Cardiac muscle cell (in vitro differentiated cells and primary cell): ENCODE measurements around the gene SLC25A43. TPM values are rescaled to one million over a fixed set of nuclear protein-coding genes. Genes with fewer than 3 reads are reported as not detected.
"Not testable (repeated sequence)": the region's sequence is repeated elsewhere in the genome, so short reads cannot be mapped to it uniquely, and the experiment has no call there.

Source experiments
- DNase-seq, 2 donors: peaks; one replicate each; pipeline versions ENCODE4 v3.0.0 to v3.0.0-alpha.2; 2010 to 2017; ENCODE audit warnings: low read depth in 1 of 2, low spot score in 1 of 2
- H3K27ac ChIP-seq: fragments of 200-600 bp; sonication (generic); 2 replicates; pipeline ENCODE4 v1.5.1; 2016
- H3K27me3 ChIP-seq: fragments of 200-600 bp; sonication (generic); 2 replicates; pipeline ENCODE4 v1.6.0; 2016; ENCODE audit warnings: control low read depth
- H3K36me3 ChIP-seq: fragments of 200-600 bp; sonication (generic); 2 replicates; pipeline ENCODE4 v1.5.1; 2016; ENCODE audit warnings: control low read depth
- H3K4me1 ChIP-seq: fragments of 200-600 bp; sonication (generic); 2 replicates; pipeline ENCODE4 v1.8.1; 2017; ENCODE audit warnings: low read depth, mild to moderate bottlenecking, mixed run types
- H3K4me3 ChIP-seq: fragments of 200-600 bp; sonication (generic); 2 replicates; pipeline ENCODE4 v1.5.1; 2016; ENCODE audit warnings: mild to moderate bottlenecking
- H3K9me3 ChIP-seq: fragments of 200-600 bp; sonication (generic); 2 replicates; pipeline ENCODE4 v1.5.1; 2017; ENCODE audit warnings: low read depth, mild to moderate bottlenecking, control low read depth
- CTCF ChIP-seq: IDR thresholded peaks from 2 replicates; pipeline ENCODE4 v1.5.1; 2012; ENCODE audit warnings: low read depth, mild to moderate bottlenecking, low read length
- polyA plus RNA-seq: library from polyadenylated mRNA; unstranded; fragments of >200 nt; fragmentation: Nextera tagmentation; extraction: Ambion mirVana; gene quantifications from 2 replicates; pipeline ENCODE4 v1.2.1, GENCODE V29; 2016
- total RNA-seq: library from RNA; depleted of rRNA; stranded (reverse); fragments of >200 nt; gene quantifications from 2 replicates; pipeline ENCODE4 v1.2.3, GENCODE V29; 2016

Gene SLC25A43
- total and polyA plus RNA-seq, 2 experiments from 2014 or later, result 3.0 to 3.5 TPM

- Histone ChIP-seq H3K9me3 (no peaks in the 10 kb centered on the region), H3K27ac (no peak overlapping the region), H3K4me1 (peaks cover 4% of the 10 kb centered on the region), H3K4me3 (no peak overlapping the region), H3K36me3 (no peaks in the 10 kb centered on the region), H3K27me3 (no peaks in the 10 kb centered on the region)
- DNase-seq, result no peak
- TF ChIP-seq CTCF, result no peak
These were observed 80.7 kb downstream of the SLC25A43 start for GRCh38 chrX:119479845-119480244.

GRCh38 chrX:119481323-119481801 lies 82.2 kb downstream of the SLC25A43 start:
- Histone ChIP-seq H3K27ac (no peak overlapping the region), H3K4me3 (no peak overlapping the region), H3K9me3 (no peaks in the 10 kb centered on the region), H3K36me3 (no peaks in the 10 kb centered on the region), H3K27me3 (no peaks in the 10 kb centered on the region), H3K4me1 (peaks cover 4% of the 10 kb centered on the region)
- TF ChIP-seq CTCF, result no peak
- peak in 1 of 2 donors; percentile 44 for DNase-seq

- Histone ChIP-seq H3K36me3 (no peaks in the 10 kb centered on the region), H3K27me3 (no peaks in the 10 kb centered on the region), H3K4me1 (peaks cover 4% of the 10 kb centered on the region), H3K27ac (no peak overlapping the region), H3K9me3 (no peaks in the 10 kb centered on the region), H3K4me3 (peak overlapping the region; percentile 20)
- TF ChIP-seq CTCF, result no peak
- no peak for DNase-seq
These were observed 82.9 kb downstream of the SLC25A43 start for GRCh38 chrX:119482041-119482440.

- Histone ChIP-seq H3K4me1 (peaks cover 4% of the 10 kb centered on the region), H3K27me3 (no peaks in the 10 kb centered on the region), H3K36me3 (no peaks in the 10 kb centered on the region), H3K27ac (no peak overlapping the region), H3K4me3 (peak overlapping the region; percentile 20), H3K9me3 (no peaks in the 10 kb centered on the region)
- peak; percentile 53 to 68 for DNase-seq
- TF ChIP-seq CTCF, result peak; percentile 67
These were observed 83.6 kb downstream of the SLC25A43 start for GRCh38 chrX:119482481-119483480.

GRCh38 chrX:119486745-119487144 lies 87.6 kb downstream of the SLC25A43 start:
- DNase-seq, result no peak
- Histone ChIP-seq H3K4me3 (no peak overlapping the region), H3K36me3 (no peaks in the 10 kb centered on the region), H3K27ac (no peak overlapping the region), H3K27me3 (no peaks in the 10 kb centered on the region), H3K4me1 (no peaks in the 10 kb centered on the region), H3K9me3 (no peaks in the 10 kb centered on the region)
- no peak for TF ChIP-seq CTCF

- not testable (repeated sequence) for DNase-seq, H3K9me3 ChIP-seq, H3K4me3 ChIP-seq, H3K27ac ChIP-seq, H3K36me3 ChIP-seq, H3K4me1 ChIP-seq, H3K27me3 ChIP-seq
These were observed 88.6 kb downstream of the SLC25A43 start for GRCh38 chrX:119487766-119488165.
